Activated CD8-positive, alpha-beta memory T cell treated with anti-CD3 and anti-CD28 coated beads, Interleukin-2, amount 50 U/mL, for 1 hour (primary cell): Measurements from ENCODE around the gene MACROD2.

Experiments
- DNase-seq: peaks from one replicate; pipeline ENCODE4 v3.0.0-alpha.2; 2020; ENCODE audit errors: extremely low read depth

The MACROD2 gene

GRCh38 chr20:15439551-15439950 is 1444.2 kb downstream of the MACROD2 start:
- no peak for DNase-seq

GRCh38 chr20:15440049-15440820 is 1444.9 kb downstream of the MACROD2 start:
- DNase-seq, result no peak

- no peak for DNase-seq
Observed at GRCh38 chr20:15445056-15445840, 1449.9 kb downstream of the MACROD2 start.

GRCh38 chr20:15446373-15446772 is 1451.1 kb downstream of the MACROD2 start:
- DNase-seq, result no peak

- DNase-seq, result no peak
Observed at GRCh38 chr20:15447549-15447948, 1452.2 kb downstream of the MACROD2 start.

GRCh38 chr20:15449061-15449460 is 1453.7 kb downstream of the MACROD2 start:
- no peak for DNase-seq

GRCh38 chr20:15451241-15451640 is 1455.9 kb downstream of the MACROD2 start:
- no peak for DNase-seq

GRCh38 chr20:15455279-15455678 is 1460.0 kb downstream of the MACROD2 start:
- DNase-seq, result no peak

- DNase-seq, result no peak
Observed at GRCh38 chr20:15461938-15462337, 1466.6 kb downstream of the MACROD2 start.

- DNase-seq, result no peak
Observed at GRCh38 chr20:15475483-15475882, 1480.2 kb downstream of the MACROD2 start.

- no peak for DNase-seq
Observed at GRCh38 chr20:15476186-15476585, 1480.9 kb downstream of the MACROD2 start.

- no peak for DNase-seq
Observed at GRCh38 chr20:15476781-15477180, 1481.5 kb downstream of the MACROD2 start.

- DNase-seq, result no peak
Observed at GRCh38 chr20:15482525-15482924, 1487.2 kb downstream of the MACROD2 start.

GRCh38 chr20:15485519-15485918 is 1490.2 kb downstream of the MACROD2 start:
- no peak for DNase-seq

- DNase-seq, result no peak
Observed at GRCh38 chr20:15487030-15487429, 1491.7 kb downstream of the MACROD2 start.

GRCh38 chr20:15487682-15488081 is 1492.4 kb downstream of the MACROD2 start:
- no peak for DNase-seq

GRCh38 chr20:15491575-15491974 is 1496.3 kb downstream of the MACROD2 start:
- DNase-seq, result no peak

- no peak for DNase-seq
Observed at GRCh38 chr20:15494851-15495250, 1499.5 kb downstream of the MACROD2 start.

- no peak for DNase-seq
Observed at GRCh38 chr20:15496501-15497039, 1501.3 kb downstream of the MACROD2 start.

- DNase-seq, result no peak
Observed at GRCh38 chr20:15498926-15499325, 1503.6 kb downstream of the MACROD2 start.

- no peak for DNase-seq
Observed at GRCh38 chr20:15506311-15506710, 1511.0 kb downstream of the MACROD2 start.

- DNase-seq, result no peak
Observed at GRCh38 chr20:15507151-15507550, 1511.8 kb downstream of the MACROD2 start.

GRCh38 chr20:15511551-15511950 is 1516.2 kb downstream of the MACROD2 start:
- no peak for DNase-seq
